OCI-LY7 (cell line): ENCODE data around the gene CXCR5. TPM values are rescaled to one million over a fixed set of nuclear protein-coding genes. Genes with fewer than 3 reads are reported as not detected.

Experiments used
- BruUV-seq: library from RNA; stranded (reverse); fragments of 400-500 nt; replicated peaks from 2 replicates; lab custom pipeline; 2021; lab: Mats Ljungman, UMichigan
- CTCF ChIA-PET: fragments of 300-600 bp; sonication (Branson Sonifier 250); formaldehyde crosslinking; loops from one replicate; lab custom pipeline; 2022; ENCODE audit warnings: antibody characterized with exemption; ENCODE audit not compliant: unreplicated experiment; lab: Charles Lee
- POLR2A ChIA-PET: fragments of 300-600 bp; sonication (Branson Sonifier 250); formaldehyde crosslinking; loops from one replicate; lab custom pipeline; 2022; ENCODE audit warnings: antibody characterized with exemption; lab: Charles Lee
- DNase-seq: peaks from one replicate; pipeline ENCODE4 v3.0.0-alpha.2; 2015; ENCODE audit warnings: low spot score
- H2AFZ ChIP-seq: fragments of 200-600 bp; sonication (generic), shearing (Covaris generic); 2 replicates; pipeline ENCODE4 v1.6.1; 2014; ENCODE audit warnings: mild to moderate bottlenecking, antibody characterized with exemption, low read length, moderate library complexity
- H3K27ac ChIP-seq: fragments of 200-600 bp; sonication (generic); 2 replicates; pipeline ENCODE4 v1.5.1; 2014; ENCODE audit warnings: mixed run types, low read depth, mild to moderate bottlenecking, moderate library complexity, low read length, inconsistent platforms; ENCODE audit not compliant: poor library complexity, severe bottlenecking
- H3K36me3 ChIP-seq: fragments of 200-600 bp; sonication (generic); 2 replicates; pipeline ENCODE4 v1.6.1; 2014; ENCODE audit warnings: mild to moderate bottlenecking, antibody characterized with exemption, low read length, moderate library complexity, mixed read lengths; ENCODE audit not compliant: insufficient read depth
- H3K4me1 ChIP-seq: fragments of 200-600 bp; sonication (generic); 2 replicates; pipeline ENCODE4 v1.5.1; 2014; ENCODE audit warnings: mild to moderate bottlenecking, low read length; ENCODE audit not compliant: insufficient read depth, poor library complexity, severe bottlenecking
- H3K4me2 ChIP-seq: fragments of 200-600 bp; sonication (generic); 2 replicates; pipeline ENCODE4 v1.6.1; 2014; ENCODE audit warnings: mild to moderate bottlenecking, low read length
- H3K4me3 ChIP-seq: fragments of 200-600 bp; sonication (generic); 2 replicates; pipeline ENCODE4 v1.5.1; 2014; ENCODE audit warnings: mild to moderate bottlenecking, low read depth, low read length; ENCODE audit not compliant: poor library complexity, severe bottlenecking
- H3K79me2 ChIP-seq: fragments of 200-600 bp; sonication (generic); 2 replicates; pipeline ENCODE4 v1.6.1; 2016; ENCODE audit warnings: low read depth, mild to moderate bottlenecking, low read length, moderate library complexity, mixed read lengths; ENCODE audit not compliant: insufficient read depth
- H3K9me2 ChIP-seq: fragments of 200-600 bp; sonication (generic); 2 replicates; pipeline ENCODE4 v1.6.1; 2016; ENCODE audit warnings: mild to moderate bottlenecking, low read length, mixed read lengths; ENCODE audit not compliant: insufficient read depth
- H3K9me3 ChIP-seq: fragments of 200-600 bp; sonication (generic); 2 replicates; pipeline ENCODE4 v1.6.1; 2014; ENCODE audit warnings: mild to moderate bottlenecking, mixed run types, low read length, mixed read lengths
- H4K20me1 ChIP-seq: fragments of 200-600 bp; sonication (generic); 2 replicates; pipeline ENCODE4 v1.6.1; 2014; ENCODE audit warnings: mild to moderate bottlenecking, antibody characterized with exemption, low read length, moderate library complexity, mixed read lengths; ENCODE audit not compliant: insufficient read depth
- EZH2phosphoT487 ChIP-seq: fragments of 200-600 bp; sonication (generic); IDR thresholded peaks from 2 replicates; pipeline ENCODE4 v1.6.1; 2018; ENCODE audit warnings: low read depth, borderline replicate concordance, mild to moderate bottlenecking, mixed run types, antibody characterized with exemption, low read length, moderate library complexity, mixed read lengths
- intact Hi-C: fragments of 100-400 bp; cut with micrococcal nuclease; formaldehyde crosslinking; loops from one replicate; pipeline ENCODE4 v1.10.0; 2022; ENCODE audit not compliant: unreplicated experiment
- total RNA-seq, 2 experiments: library from RNA; depleted of rRNA in 1 of 2; stranded (reverse); fragments of >200 nt in 1 of 2; shearing (Covaris generic) in 1 of 2; gene quantifications; 2 replicates each; pipeline ENCODE4 v1.2.3, GENCODE V29; 2014 to 2022
- TF ChIP-seq, protein P1 (sequence below): fragments of 200-600 bp; sonication (generic); conservative IDR thresholded peaks from 2 replicates; pipeline ENCODE4 v1.5.1; 2014; ENCODE audit warnings: mild to moderate bottlenecking, antibody characterized with exemption, low read length, moderate library complexity, mixed read lengths

CXCR5 gene
- total RNA-seq, 2 experiments from 2014 or later: 3.3 to 7.3 TPM

- ChIA-PET CTCF (interaction anchor here (0.5 to 3.2 kb wide), 8 partner anchors 9 to 44 kb away, joined by 3 to 31 read pairs (median 6); no protein-coding TSS in a partner anchor), POLR2A (interaction anchor here (0.6 to 2.3 kb wide), 8 partner anchors 10 to 1213 kb away, joined by 3 to 13 read pairs (median 3); no protein-coding TSS in a partner anchor)
- peaks cover 39% of the 10 kb centered on the region for H3K4me1 ChIP-seq
Observed at GRCh38 chr11:118930094-118930712, 46.5 kb downstream of the CXCR5 start.

DNA sequence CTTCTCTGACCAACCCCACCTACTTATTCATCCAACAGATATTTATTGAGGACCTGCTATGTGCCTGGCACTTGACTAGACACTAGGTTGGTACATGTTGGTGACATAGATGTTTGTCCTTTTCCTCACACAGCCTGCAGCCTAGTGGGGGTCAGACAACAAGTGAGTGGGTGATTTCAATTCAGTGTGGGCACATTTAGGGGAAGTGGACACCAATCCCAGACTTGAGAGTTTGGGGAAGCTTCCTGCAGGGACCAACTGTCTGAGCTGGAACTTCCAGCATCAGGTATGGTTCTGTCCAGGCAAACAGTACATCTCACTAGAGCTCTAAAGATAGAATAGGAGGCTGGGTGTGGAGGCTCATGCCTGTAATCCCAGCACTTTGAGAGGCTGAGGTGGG is 47.9 kb downstream of the CXCR5 start:
- Histone ChIP-seq H3K27ac (no peak overlapping the region), H3K4me1 (peaks cover 38% of the 10 kb centered on the region), H2AFZ (no peak overlapping the region), H3K4me3 (no peak overlapping the region), H3K36me3 (no peaks in the 10 kb centered on the region), H3K9me2 (no peaks in the 10 kb centered on the region), H3K4me2 (no peak overlapping the region), H3K9me3 (no peaks in the 10 kb centered on the region), H3K79me2 (no peaks in the 10 kb centered on the region), H4K20me1 (no peaks in the 10 kb centered on the region)
- DNase-seq: no peak
- BruUV-seq: no TSS peak
- POLR2A ChIA-PET: no interaction called here
- intact Hi-C loops: no loop called here
- CTCF ChIA-PET: interaction anchor here (3.2 kb wide), 1 partner anchor 18 kb away, joined by 31 read pairs; no protein-coding TSS in a partner anchor
- no peak for TF ChIP-seq EZH2phosphoT487
- TF ChIP-seq, protein P1, sequence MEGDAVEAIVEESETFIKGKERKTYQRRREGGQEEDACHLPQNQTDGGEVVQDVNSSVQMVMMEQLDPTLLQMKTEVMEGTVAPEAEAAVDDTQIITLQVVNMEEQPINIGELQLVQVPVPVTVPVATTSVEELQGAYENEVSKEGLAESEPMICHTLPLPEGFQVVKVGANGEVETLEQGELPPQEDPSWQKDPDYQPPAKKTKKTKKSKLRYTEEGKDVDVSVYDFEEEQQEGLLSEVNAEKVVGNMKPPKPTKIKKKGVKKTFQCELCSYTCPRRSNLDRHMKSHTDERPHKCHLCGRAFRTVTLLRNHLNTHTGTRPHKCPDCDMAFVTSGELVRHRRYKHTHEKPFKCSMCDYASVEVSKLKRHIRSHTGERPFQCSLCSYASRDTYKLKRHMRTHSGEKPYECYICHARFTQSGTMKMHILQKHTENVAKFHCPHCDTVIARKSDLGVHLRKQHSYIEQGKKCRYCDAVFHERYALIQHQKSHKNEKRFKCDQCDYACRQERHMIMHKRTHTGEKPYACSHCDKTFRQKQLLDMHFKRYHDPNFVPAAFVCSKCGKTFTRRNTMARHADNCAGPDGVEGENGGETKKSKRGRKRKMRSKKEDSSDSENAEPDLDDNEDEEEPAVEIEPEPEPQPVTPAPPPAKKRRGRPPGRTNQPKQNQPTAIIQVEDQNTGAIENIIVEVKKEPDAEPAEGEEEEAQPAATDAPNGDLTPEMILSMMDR: no peak

More at GRCh38 chr11:118930094-118930712, 46.5 kb downstream of the CXCR5 start:
- no peaks in the 10 kb centered on the region for H4K20me1 ChIP-seq
- H3K9me2 ChIP-seq: no peaks in the 10 kb centered on the region
- H3K4me3 ChIP-seq: peak overlapping the region; percentile 71
- H3K4me2 ChIP-seq: peak overlapping the region; percentile 87
- TF ChIP-seq, protein P1: peak; percentile 96
- no peak for TF ChIP-seq EZH2phosphoT487
- H2AFZ ChIP-seq: peak overlapping the region; percentile 48; the same call in 1 of the 2 replicates
- intact Hi-C loops: loop anchor here (1.0 kb wide), 3 partner anchors 23 to 240 kb away; partner anchors contain the start of gene UPK2
- H3K79me2 ChIP-seq: peaks cover under 1% of the 10 kb centered on the region; the same call in 1 of the 2 replicates
- no peaks in the 10 kb centered on the region for H3K36me3 ChIP-seq
- DNase-seq: peak; percentile 89
- peak overlapping the region; percentile 76 for H3K27ac ChIP-seq
- no peaks in the 10 kb centered on the region for H3K9me3 ChIP-seq
- no TSS peak for BruUV-seq

- no peaks in the 10 kb centered on the region for H3K36me3 ChIP-seq
- ChIA-PET CTCF (no interaction called here), POLR2A (interaction anchor here (0.5 to 0.7 kb wide), 3 partner anchors 20 to 149 kb away, joined by 3 to 4 read pairs (median 3); no protein-coding TSS in a partner anchor)
- H3K4me3 ChIP-seq: no peak overlapping the region
- DNase-seq: no peak
- H3K4me2 ChIP-seq: no peak overlapping the region
- H4K20me1 ChIP-seq: no peaks in the 10 kb centered on the region
- intact Hi-C loops: no loop called here
- TF ChIP-seq, protein P1: no peak
- no peak for TF ChIP-seq EZH2phosphoT487
- peaks cover 28% of the 10 kb centered on the region for H3K4me1 ChIP-seq
- H3K9me3 ChIP-seq: no peaks in the 10 kb centered on the region
- no peak overlapping the region for H2AFZ ChIP-seq
- no peaks in the 10 kb centered on the region for H3K79me2 ChIP-seq
- H3K9me2 ChIP-seq: no peaks in the 10 kb centered on the region
- no peak overlapping the region for H3K27ac ChIP-seq
- BruUV-seq: no TSS peak
Observed at GRCh38 chr11:118933486-118933885, 49.8 kb downstream of the CXCR5 start.
